ELR (cell line): ENCODE measurements around the gene UGT1A4.

Experiments
- DNase-seq: peaks from one replicate; pipeline ENCODE4 v3.0.0-alpha.2; 2015; ENCODE audit warnings: low read depth

Gene UGT1A4

DNA sequence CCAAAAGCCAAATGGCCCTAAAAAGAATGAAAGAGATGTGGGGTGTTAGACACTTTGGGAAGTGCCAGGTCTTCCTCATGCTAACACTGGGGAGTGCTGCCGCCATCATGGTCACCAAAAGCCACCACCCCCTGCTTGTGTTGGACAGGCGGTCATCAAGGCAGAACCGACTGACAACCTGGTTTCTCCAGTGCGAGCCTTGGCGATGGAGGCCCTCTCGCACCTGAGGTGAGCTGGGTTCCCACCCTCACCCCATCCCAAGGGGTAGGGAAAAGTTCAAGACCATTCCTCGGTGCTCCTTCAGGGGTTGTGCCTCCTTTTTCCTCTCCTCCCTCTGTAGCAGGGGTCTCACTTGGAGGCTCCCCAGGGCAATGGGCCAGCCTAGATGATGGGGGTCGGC lies 93.2 kb downstream of the UGT1A4 start:
- no peak for DNase-seq

DNA sequence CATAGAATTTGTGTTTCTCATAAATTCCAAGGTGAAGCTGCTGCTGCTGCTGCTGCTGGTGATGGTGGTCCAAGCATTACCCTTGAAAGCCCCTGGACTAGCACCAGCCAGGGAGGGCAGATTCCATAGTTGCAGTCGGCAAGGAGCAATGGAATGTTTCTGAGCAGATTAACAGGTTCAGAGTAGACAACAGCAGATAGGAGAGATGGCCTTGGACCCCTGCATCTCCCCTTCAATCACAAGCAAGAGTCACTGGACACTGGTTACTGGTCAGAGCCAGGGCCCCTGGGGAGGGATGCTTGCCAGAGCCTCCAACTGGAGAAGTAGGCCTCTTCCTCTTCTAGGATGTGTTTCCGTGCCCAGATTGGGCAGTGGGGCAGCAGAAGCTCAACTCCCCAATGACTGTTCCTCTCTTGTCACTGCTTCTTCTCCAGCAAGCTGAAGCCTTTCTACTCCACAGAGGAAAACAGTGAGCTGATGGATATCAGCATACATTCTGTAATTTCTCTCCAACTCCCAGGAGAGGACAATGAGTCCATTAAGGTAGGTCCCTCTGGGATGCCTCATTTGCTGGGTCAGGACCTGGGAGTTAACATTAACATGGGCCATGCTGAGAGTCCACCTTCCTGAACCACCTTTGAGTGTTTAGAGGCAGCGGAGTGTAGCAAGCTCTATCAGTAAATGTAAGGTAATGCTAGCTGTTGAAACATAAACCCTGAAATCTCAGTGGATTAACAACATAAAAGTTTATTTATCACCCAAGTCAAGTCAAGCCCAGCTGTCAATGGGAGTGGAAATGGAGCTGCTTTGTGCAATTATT lies 94.9 kb downstream of the UGT1A4 start:
- DNase-seq: no peak

DNA sequence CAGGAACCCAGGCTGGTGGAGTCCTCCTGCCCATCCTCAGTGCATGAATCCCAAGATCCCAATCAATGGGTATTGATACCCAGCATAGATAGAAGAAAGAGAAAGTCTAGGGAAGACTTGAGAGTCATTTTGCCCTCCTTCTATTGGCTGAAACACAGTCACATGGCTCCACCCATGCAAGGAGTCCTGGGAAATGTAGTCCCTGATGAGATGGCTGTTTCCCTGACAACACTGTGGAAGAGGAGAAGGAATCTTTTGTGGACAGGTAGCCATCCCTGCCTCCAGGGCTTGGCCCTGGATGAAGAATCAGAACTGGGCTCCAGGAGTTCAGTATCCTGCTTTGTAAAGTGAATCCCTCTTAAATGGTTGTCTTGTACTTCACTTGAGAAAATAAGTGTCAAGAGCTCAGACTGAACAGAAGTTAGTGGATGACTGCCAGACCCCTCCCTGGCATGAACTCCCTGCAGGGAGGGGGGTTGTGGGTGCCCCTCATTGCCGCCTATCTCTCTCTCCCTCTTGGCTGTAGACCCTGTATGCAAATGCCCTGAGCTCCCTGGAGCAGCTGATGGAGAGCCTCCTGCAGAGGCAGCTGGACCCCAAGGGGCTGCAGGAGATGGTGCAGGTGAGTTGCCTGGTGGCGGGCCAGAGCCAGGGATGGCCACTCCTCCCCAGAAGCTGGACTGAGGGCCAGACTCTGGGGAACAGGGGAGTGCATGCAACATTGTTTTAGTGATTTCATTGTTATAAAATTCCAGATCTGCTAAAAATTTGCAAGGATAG lies 95.7 kb downstream of the UGT1A4 start:
- no peak for DNase-seq

DNA sequence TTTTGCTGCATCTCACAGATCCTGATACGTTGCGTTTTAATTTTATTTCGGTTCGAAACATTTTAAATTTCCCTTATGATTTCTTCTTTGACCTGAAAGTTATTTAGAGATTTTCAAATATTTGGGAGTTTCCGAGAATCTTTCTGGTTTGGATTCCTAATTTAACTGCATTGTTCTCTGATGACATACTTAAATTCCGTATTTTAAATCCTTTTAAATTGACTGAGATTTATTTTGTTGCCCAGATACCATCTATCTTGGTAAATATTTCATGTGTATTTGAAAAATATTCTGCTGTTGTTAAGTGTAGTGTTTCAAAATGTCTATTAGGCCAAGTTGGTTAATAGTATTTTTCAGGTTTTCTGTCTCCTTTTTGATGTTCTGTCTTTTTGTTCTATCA lies 97.3 kb downstream of the UGT1A4 start:
- DNase-seq: no peak

DNA sequence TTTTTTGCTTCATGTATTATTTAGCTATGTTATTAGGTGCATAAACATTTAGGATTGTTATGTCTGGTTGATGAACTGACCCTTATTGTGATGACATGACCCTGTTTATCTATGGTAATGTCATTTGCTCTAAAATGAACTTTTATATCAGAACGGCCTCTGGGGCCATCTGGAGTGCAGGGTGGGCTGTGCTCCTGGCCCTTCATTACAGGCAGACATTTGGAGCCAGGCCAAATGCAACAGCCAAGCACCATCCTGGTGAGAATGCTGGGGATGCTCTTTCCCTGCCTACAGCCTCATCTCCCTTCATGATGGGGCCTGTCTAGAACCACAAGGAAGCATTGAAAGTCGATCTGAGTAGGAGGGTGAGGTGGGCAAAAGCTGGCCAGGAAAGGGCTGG lies 97.8 kb downstream of the UGT1A4 start:
- DNase-seq: no peak

DNA sequence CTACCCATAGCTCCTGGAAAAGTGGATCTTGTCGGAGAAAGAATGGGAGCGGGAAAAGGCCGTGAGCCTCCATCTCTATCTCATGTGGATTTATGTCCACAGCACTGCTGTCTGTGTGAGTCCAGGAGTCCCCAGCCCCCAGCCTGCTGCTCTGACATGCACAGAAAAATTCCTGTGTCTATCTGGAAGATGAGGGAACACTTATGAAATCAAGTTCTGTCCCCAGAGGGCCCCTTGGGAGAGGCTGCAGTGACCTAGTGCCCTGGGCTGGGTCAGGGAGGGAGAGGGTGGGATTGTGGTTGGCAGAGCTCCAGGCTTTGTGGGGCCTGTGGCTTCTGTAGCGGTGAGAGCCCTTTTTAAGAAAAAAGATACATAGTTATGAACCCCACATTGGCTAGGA lies 98.2 kb downstream of the UGT1A4 start:
- DNase-seq: no peak

GRCh38 chr2:233817361-233817911 lies 98.9 kb downstream of the UGT1A4 start:
- no peak for DNase-seq

DNA sequence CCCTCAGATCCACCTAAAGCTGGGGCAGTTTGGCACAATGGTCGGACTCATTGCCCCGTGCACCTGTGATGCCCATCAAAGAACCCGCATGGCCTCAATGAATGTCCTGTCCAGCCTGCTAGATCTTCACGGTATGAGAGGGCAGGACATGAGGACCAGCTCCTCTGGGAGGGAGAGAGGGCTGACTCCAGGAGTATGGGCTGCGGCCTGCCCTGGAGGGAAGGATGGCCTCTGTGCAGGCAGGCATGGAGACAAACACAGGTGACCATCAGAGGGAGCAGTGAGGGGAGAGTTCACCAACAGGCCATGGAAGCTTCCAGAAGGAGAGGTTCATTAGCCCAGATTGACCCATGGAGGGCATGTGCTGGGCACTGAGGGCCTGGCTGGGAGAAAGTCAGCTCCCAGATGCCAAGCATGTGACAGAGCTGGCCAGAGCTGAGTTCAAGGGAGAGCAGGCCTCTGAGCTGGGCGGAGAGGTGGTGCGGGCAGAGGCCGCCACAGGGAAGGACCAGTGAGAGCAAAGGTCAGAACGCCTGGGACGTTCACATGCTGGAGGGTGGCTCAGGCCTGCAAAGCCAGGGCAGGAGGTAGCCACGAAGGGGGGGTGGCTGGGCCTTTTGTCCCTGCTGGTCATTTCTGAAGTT lies 99.6 kb downstream of the UGT1A4 start:
- no peak for DNase-seq

GRCh38 chr2:233818639-233819621 lies 100.4 kb downstream of the UGT1A4 start:
- DNase-seq: no peak

DNA sequence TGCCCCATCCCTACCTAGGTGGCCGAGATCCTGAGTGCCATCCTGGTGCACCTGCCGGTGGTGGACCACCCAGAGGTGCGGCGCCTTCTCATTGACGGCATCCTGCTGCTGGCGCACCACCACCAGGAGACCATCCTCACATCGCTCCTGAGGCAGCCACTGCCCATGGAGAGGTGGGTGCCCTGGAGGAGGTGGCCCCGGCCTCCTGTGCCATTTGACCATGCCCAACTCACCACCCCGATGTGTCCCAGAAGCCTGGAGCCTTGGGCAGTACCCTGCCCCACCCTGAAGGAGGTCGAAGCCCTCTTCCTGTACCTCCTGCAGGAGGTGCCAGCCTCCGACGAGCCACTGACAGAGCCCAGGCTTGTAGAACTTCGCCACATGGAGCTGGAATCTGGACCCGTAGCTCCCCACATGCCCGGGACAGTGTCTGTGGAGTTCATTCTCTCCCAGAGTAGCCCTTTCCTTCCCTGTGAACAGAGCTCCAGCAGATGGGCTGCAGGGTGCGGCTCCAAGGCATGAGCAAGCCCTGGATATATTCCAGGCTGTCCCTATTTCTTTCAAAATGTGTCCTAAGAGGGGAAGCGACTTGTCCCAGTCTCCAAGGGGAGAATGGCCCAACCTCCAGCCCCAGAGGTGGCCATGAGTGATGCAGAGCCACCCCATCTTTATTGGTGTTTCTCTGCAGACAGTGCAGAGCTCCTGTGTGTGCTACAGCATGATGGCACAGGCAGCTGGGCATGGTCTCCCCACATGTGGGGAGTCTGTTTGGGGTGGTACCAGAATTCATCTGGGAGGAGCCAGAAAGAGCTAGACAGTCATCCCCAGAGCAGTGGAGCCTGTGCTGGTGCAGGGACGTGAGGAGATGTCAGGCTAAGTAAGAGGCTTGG lies 101.6 kb downstream of the UGT1A4 start:
- DNase-seq: no peak

DNA sequence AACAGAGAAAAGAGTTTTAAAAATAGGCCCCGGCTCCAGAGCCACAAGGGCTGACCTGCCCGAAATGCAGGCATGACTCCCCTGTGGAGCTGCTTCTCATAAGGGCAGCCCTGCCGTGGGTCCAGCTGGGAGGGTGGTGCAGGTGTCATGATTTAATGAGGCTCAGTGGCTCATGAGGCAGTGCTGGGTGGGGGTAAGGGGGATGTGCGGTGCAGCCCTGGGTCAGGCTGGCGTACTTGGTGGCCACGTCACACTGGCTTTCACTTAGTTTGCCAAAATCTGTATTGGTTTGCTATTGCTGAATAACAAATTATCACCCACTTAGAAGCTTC lies 102.2 kb downstream of the UGT1A4 start:
- DNase-seq: no peak

DNA sequence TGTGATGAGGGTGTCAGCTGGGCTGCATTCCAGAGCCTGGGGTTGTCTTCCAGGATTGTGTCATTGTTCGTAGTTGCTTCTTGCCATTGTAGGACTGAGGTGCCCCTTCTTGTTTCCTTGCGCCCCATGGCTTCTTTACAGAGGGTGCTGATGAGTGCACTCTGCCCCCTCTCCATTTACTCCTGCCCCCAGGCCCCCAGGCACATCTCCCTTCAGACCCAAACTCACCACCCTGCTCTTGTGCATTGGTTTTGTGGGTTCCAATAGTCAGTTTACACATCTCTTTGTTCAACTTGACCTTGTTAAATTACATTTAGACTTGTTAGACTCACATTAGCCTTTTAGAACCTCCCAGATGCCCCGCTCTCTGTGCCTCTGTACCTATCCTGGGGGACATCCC lies 102.7 kb downstream of the UGT1A4 start:
- no peak for DNase-seq

- no peak for DNase-seq
Measured at GRCh38 chr2:233821709-233822100, 103.2 kb downstream of the UGT1A4 start.

DNA sequence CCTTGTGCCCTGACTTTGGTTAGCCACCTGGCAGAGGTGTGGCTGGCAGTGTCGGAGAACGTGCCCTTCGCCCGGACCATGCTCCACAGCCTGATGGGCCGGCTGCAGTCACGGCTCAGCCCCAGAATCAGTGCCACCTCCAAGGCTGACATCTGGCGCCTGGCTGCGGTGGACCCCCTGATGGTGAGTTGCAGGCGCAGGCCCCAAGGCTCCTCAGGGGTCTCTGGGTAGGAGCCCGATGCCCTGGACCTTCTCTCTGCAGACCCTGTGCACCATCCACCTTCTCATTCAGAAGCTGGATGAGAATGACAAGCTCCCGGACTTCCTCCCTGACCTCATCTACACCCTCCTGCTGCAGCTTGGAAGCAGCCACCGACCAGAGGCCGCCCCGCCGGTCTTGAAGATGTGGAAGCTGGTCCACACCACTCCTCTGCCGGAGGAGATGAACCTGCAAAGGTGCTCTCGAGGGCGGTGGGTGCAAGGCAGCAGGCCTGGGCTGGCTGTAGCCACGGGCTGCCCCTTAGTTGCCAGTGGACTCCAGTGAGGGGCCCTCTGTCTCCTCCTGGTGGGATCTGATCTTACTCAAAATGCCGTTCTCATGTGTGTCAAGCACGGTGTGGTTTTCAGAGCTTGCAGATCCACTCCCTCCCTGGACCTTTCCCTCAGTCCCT lies 103.7 kb downstream of the UGT1A4 start:
- no peak for DNase-seq
